ENCODE measurements around the gene AZIN2. TPM values are rescaled to one million over a fixed set of nuclear protein-coding genes. Genes with fewer than 3 reads are reported as not detected.
"Not testable (repeated sequence)": the region's sequence is repeated elsewhere in the genome, so short reads cannot be mapped to it uniquely, and the experiment has no call there.

Gene AZIN2
- total and polyA plus RNA-seq, 2 experiments from 2014 or later, result 2.8 to 4.4 TPM

DNA sequence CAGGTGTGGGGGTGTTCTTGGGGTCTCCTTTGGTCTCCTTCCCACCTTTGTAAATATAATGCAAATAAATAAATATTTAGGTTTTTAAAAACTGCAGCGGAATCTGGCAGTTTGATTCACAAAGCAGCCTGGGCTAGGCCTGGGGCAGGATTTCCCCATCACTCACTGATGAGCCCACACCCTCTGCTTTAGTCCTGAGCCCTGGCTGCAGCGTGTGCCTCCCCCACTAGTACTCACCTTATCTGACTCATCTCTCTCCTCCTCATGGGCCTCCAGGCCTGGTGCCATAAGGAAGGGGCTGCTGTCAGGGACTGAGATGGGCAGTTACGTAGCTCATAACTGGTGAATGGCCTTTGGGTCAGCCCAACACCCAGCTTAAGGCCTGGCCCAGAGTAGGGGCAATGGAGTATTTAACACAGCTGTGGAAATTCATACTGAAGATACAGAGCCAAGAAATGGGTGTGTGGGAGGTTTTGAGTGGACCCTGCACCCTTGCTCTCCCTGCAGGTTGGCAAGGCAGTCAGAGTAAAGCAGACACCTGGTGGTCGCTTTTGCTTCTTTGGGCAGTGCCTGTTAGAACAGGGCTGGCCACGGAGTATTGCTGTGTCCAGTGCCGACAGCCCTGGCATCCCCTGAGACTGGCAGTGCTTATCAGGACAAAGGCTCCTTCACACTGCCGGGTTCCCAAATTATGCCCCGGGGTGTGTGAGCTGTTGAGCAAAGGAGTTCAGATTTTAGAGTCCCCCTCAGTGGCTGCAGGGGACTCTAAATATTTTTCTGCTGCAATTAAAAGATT, 39.7 kb downstream of the AZIN2 start:
- peaks cover 10% of the 10 kb centered on the region for H3F3A ChIP-seq (ENCODE audit: insufficient read depth)
- in situ Hi-C loops (cut with MboI), result no loop called here
- H3K9me2 ChIP-seq (ENCODE audit: insufficient read depth), result no peaks in the 10 kb centered on the region
- H3K4me3 ChIP-seq, result no peak overlapping the region
- no peak overlapping the region for H3K27ac ChIP-seq
- H3K4me2 ChIP-seq (ENCODE audit: unreplicated experiment), result no peak overlapping the region
- TF ChIP-seq EZH2phosphoT487 (IDR thresholded peaks at IDR 0.05; ENCODE audit: insufficient read depth, low read depth) (no peak), EZH2 (IDR thresholded peaks at IDR 0.05; ENCODE audit: insufficient read depth, poor library complexity, severe bottlenecking) (no peak)
- H3K9me3 ChIP-seq (ENCODE audit: low read depth), result no peaks in the 10 kb centered on the region
- H2AFZ ChIP-seq, result no peak overlapping the region
- no peaks in the 10 kb centered on the region for H3K36me3 ChIP-seq (ENCODE audit: low read depth)
- no peak overlapping the region for H3K9ac ChIP-seq
- peaks cover under 1% of the 10 kb centered on the region; the same call in 1 of the 2 replicates for H3K79me2 ChIP-seq (ENCODE audit: insufficient read depth)
- H3K4me1 ChIP-seq (ENCODE audit: insufficient read depth), result no peaks in the 10 kb centered on the region
- 82 to 89% methylated on average over 8 of the region's 8 CpGs for WGBS, 2 experiments (ENCODE audit: low coverage in 1 of 2, low lambda C conversion rate in 2 of 2, missing lambda C conversion rate in 2 of 2)
- no peak for DNase-seq
- no peaks in the 10 kb centered on the region for H3K27me3 ChIP-seq (replicated peaks; ENCODE audit: insufficient read depth)
- H4K20me1 ChIP-seq (ENCODE audit: insufficient read depth), result no peaks in the 10 kb centered on the region

DNA sequence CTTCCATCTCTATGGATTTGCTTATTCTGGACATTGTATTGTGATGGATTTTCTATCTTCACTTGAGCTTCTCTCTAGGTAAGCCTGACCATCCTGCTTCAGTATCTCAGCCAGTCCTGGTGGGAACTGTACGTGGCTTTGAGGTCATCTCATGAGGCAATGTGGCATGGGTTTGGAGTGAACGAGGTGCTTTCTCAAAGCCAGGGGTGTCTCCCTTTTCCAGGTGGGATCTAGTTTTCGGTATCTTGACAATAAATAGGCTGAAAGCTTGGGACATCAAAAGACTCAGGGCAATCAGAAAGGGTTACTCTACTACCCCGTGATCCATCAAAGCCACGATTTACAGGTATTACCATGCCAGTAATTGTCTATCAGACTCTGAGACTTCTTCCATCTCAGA, 40.8 kb downstream of the AZIN2 start:
- Histone ChIP-seq H3K9me2 (ENCODE audit: insufficient read depth) (no peaks in the 10 kb centered on the region), H3F3A (ENCODE audit: insufficient read depth) (peaks cover 10% of the 10 kb centered on the region), H3K4me3 (no peak overlapping the region), H3K79me2 (ENCODE audit: insufficient read depth) (peaks cover 12% of the 10 kb centered on the region; the same call in 1 of the 2 replicates), H4K20me1 (ENCODE audit: insufficient read depth) (no peaks in the 10 kb centered on the region), H3K4me2 (ENCODE audit: unreplicated experiment) (no peak overlapping the region), H2AFZ (no peak overlapping the region), H3K9me3 (ENCODE audit: low read depth) (no peaks in the 10 kb centered on the region), H3K27ac (no peak overlapping the region), H3K27me3 (replicated peaks; ENCODE audit: insufficient read depth) (no peaks in the 10 kb centered on the region), H3K9ac (no peak overlapping the region), H3K4me1 (ENCODE audit: insufficient read depth) (peaks cover 6% of the 10 kb centered on the region), H3K36me3 (ENCODE audit: low read depth) (no peaks in the 10 kb centered on the region)
- TF ChIP-seq EZH2 (IDR thresholded peaks at IDR 0.05; ENCODE audit: insufficient read depth, poor library complexity, severe bottlenecking) (no peak), EZH2phosphoT487 (IDR thresholded peaks at IDR 0.05; ENCODE audit: insufficient read depth, low read depth) (no peak)
- DNase-seq, result no peak
- in situ Hi-C loops (cut with MboI), result no loop called here
- WGBS, 2 experiments (ENCODE audit: low coverage in 1 of 2, low lambda C conversion rate in 2 of 2, missing lambda C conversion rate in 2 of 2), result 77 to 78% methylated on average over 5 of the region's 5 CpGs

DNA sequence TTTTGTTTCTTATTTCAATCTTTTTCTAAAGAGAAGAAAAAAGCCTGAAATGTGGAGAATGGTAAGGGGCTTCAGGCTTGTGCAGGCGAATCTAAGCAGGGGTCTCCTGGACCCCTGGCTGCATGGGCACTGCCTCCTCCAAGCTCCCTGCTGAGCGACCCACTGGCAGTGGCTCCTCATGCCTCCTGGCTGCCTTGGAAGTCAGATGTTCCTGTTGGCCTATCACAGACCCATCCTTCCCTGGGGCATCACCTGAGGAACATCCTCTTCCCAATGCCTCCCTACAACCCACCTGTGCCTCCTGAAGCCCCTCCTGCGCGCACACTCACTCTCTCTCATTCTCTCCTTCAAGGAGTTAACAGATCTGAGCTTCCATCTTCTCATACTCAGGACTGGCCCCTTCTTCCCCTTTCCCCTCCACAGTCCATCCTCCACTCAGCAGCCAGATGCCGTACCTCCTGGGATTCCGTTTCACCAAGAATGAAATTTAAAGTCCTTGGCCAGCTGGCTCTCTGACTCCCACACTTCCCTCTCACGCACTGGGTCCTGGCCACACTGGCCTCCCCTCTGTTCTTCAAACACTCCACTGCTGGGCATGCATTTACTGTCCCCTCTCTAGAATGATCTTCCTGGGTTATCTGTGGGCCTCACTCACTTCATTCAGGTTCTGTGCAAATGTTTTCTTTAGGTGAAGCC, 41.7 kb downstream of the AZIN2 start:
- peaks cover 14% of the 10 kb centered on the region; the same call in 1 of the 2 replicates for H3K79me2 ChIP-seq (ENCODE audit: insufficient read depth)
- no peak overlapping the region for H3K4me2 ChIP-seq (ENCODE audit: unreplicated experiment)
- no peaks in the 10 kb centered on the region for H3K36me3 ChIP-seq (ENCODE audit: low read depth)
- H2AFZ ChIP-seq, result no peak overlapping the region
- H3K9me3 ChIP-seq (ENCODE audit: low read depth), result no peaks in the 10 kb centered on the region
- H4K20me1 ChIP-seq (ENCODE audit: insufficient read depth), result no peaks in the 10 kb centered on the region
- peaks cover 6% of the 10 kb centered on the region for H3K4me1 ChIP-seq (ENCODE audit: insufficient read depth)
- H3K27ac ChIP-seq, result no peak overlapping the region
- H3K4me3 ChIP-seq, result no peak overlapping the region
- H3F3A ChIP-seq (ENCODE audit: insufficient read depth), result peaks cover 10% of the 10 kb centered on the region
- no peaks in the 10 kb centered on the region for H3K9me2 ChIP-seq (ENCODE audit: insufficient read depth)
- TF ChIP-seq EZH2phosphoT487 (IDR thresholded peaks at IDR 0.05; ENCODE audit: insufficient read depth, low read depth) (no peak), EZH2 (IDR thresholded peaks at IDR 0.05; ENCODE audit: insufficient read depth, poor library complexity, severe bottlenecking) (no peak)
- 65 to 68% methylated on average over 7 of the region's 7 CpGs for WGBS, 2 experiments (ENCODE audit: low coverage in 1 of 2, low lambda C conversion rate in 2 of 2, missing lambda C conversion rate in 2 of 2)
- no peaks in the 10 kb centered on the region for H3K27me3 ChIP-seq (replicated peaks; ENCODE audit: insufficient read depth)
- H3K9ac ChIP-seq, result no peak overlapping the region
- DNase-seq, result no peak
- in situ Hi-C loops (cut with MboI), result no loop called here

DNA sequence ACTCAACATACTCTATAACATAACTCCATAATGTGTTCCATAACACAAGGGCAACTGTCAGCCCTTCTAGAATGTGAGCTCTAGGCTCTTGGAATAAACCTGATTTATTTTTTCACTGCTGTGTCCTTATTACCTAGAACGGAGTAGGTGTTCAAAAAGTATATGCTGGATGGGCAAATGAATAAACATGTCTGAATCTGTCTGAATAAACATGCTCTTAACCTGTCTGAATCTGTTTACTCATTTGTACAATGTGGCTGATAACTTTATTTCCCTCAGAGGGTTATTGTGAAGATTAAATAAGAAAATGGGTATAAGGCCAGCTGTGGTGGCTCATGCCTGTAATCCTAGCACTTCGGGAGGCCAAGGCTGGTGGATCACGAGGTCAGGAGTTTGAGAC, 42.3 kb downstream of the AZIN2 start:
- H3F3A ChIP-seq (ENCODE audit: insufficient read depth), result peaks cover 10% of the 10 kb centered on the region
- WGBS, 2 experiments (ENCODE audit: low coverage in 1 of 2, low lambda C conversion rate in 2 of 2, missing lambda C conversion rate in 2 of 2), result 84 to 97% methylated on average over 3 of the region's 3 CpGs
- H3K4me3 ChIP-seq, result no peak overlapping the region
- no peaks in the 10 kb centered on the region for H3K36me3 ChIP-seq (ENCODE audit: low read depth)
- DNase-seq, result no peak
- peaks cover 14% of the 10 kb centered on the region; the same call in 1 of the 2 replicates for H3K79me2 ChIP-seq (ENCODE audit: insufficient read depth)
- no peaks in the 10 kb centered on the region for H3K27me3 ChIP-seq (replicated peaks; ENCODE audit: insufficient read depth)
- TF ChIP-seq EZH2phosphoT487 (IDR thresholded peaks at IDR 0.05; ENCODE audit: insufficient read depth, low read depth) (no peak), EZH2 (IDR thresholded peaks at IDR 0.05; ENCODE audit: insufficient read depth, poor library complexity, severe bottlenecking) (no peak)
- H3K9me2 ChIP-seq (ENCODE audit: insufficient read depth), result no peaks in the 10 kb centered on the region
- H3K9ac ChIP-seq, result no peak overlapping the region
- peaks cover 6% of the 10 kb centered on the region for H3K4me1 ChIP-seq (ENCODE audit: insufficient read depth)
- no peak overlapping the region for H3K4me2 ChIP-seq (ENCODE audit: unreplicated experiment)
- no peak overlapping the region for H3K27ac ChIP-seq
- H2AFZ ChIP-seq, result no peak overlapping the region
- no peaks in the 10 kb centered on the region for H4K20me1 ChIP-seq (ENCODE audit: insufficient read depth)
- no peaks in the 10 kb centered on the region for H3K9me3 ChIP-seq (ENCODE audit: low read depth)
- in situ Hi-C loops (cut with MboI), result no loop called here

DNA sequence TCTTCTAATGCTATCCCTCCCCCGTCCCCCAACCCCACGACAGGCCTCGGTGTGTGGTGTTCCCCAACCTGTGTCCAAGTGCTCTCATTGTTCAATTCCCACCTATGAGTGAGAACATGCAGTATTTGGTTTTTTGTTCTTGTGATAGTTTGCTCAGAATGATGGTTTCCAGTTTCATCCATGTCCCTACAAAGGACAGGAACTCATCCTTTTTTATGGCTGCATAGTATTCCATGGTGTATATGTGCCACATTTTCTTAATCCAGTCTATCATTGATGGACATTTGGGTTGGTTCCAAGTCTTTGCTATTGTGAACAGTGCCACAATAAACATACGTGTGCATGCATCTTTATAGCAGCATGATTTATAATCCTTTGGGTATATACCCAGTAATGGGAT, 43.7 kb downstream of the AZIN2 start:
- H2AFZ ChIP-seq; in situ Hi-C loops (cut with MboI); H3K27ac ChIP-seq; H3K4me2 ChIP-seq (ENCODE audit: unreplicated experiment); H3K9ac ChIP-seq; H3K4me1 ChIP-seq (ENCODE audit: insufficient read depth); H3K36me3 ChIP-seq (ENCODE audit: low read depth); DNase-seq; H3K4me3 ChIP-seq; H3K9me3 ChIP-seq (ENCODE audit: low read depth); H3F3A ChIP-seq (ENCODE audit: insufficient read depth); H3K27me3 ChIP-seq (replicated peaks; ENCODE audit: insufficient read depth); H3K9me2 ChIP-seq (ENCODE audit: insufficient read depth); H4K20me1 ChIP-seq (ENCODE audit: insufficient read depth): not testable (repeated sequence)
- H3K79me2 ChIP-seq (ENCODE audit: insufficient read depth), result peaks cover 14% of the 10 kb centered on the region; the same call in 1 of the 2 replicates
- WGBS, 2 experiments (ENCODE audit: low coverage in 1 of 2, low lambda C conversion rate in 2 of 2, missing lambda C conversion rate in 2 of 2), result 97 to 99% methylated on average over 4 of the region's 4 CpGs
